ENCODE data around the gene TRAK1. TPM values are rescaled to one million over a fixed set of nuclear protein-coding genes. Genes with fewer than 3 reads are reported as not detected.

The TRAK1 gene
- total RNA-seq, 1 experiment from 2014 or later: 46.8 TPM

DNA sequence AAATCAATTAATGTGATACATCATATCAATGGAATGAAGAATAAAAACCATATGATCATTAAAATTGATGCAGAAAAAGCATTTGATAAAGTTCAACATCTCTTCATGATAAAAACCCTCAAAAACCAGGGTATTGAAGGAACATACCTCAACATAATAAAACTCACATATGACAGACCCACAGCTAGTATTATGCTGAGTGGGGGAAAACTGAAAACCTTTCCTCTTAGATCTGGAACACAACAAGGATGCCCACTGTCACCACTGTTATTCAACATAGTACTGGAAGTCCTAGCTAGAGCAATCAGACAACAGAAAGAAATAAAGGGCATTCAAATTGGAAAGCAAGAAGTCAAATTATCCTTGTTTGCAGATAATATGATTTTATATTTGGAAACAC is 144.4 kb downstream of the TRAK1 start:
- CTCF ChIA-PET: no interaction called here
- Histone ChIP-seq H4K20me1 (ENCODE audit: insufficient read depth) (no peaks in the 10 kb centered on the region), H3F3A (ENCODE audit: insufficient read depth, low read depth) (no peaks in the 10 kb centered on the region), H3K4me2 (no peak overlapping the region), H3K27me3 (ENCODE audit: insufficient read depth, low read depth) (no peaks in the 10 kb centered on the region), H3K27ac (no peak overlapping the region), H3K36me3 (ENCODE audit: low read depth) (no peaks in the 10 kb centered on the region), H2AFZ (no peak overlapping the region), H3K79me2 (ENCODE audit: low read depth) (no peaks in the 10 kb centered on the region), H3K9me3 (ENCODE audit: insufficient read depth, low read depth) (0 out of 2 replicates have a peak, but pooled peaks cover 3% of the 10 kb centered on the region), H3K4me3 (no peak overlapping the region), H3K4me1 (replicated peaks; ENCODE audit: insufficient read depth) (no peaks in the 10 kb centered on the region), H3K9me2 (ENCODE audit: insufficient read depth) (no peaks in the 10 kb centered on the region)
- no peak for DNase-seq
- no TSS peak for BruUV-seq (replicated peaks)
- POLR2A ChIA-PET (ENCODE audit: unreplicated experiment): no interaction called here
- intact Hi-C loops (cut with micrococcal nuclease; ENCODE audit: unreplicated experiment): no loop called here
- TF ChIP-seq EZH2 (IDR thresholded peaks at IDR 0.05; ENCODE audit: low read depth): no peak
- TF ChIP-seq, protein P1, sequence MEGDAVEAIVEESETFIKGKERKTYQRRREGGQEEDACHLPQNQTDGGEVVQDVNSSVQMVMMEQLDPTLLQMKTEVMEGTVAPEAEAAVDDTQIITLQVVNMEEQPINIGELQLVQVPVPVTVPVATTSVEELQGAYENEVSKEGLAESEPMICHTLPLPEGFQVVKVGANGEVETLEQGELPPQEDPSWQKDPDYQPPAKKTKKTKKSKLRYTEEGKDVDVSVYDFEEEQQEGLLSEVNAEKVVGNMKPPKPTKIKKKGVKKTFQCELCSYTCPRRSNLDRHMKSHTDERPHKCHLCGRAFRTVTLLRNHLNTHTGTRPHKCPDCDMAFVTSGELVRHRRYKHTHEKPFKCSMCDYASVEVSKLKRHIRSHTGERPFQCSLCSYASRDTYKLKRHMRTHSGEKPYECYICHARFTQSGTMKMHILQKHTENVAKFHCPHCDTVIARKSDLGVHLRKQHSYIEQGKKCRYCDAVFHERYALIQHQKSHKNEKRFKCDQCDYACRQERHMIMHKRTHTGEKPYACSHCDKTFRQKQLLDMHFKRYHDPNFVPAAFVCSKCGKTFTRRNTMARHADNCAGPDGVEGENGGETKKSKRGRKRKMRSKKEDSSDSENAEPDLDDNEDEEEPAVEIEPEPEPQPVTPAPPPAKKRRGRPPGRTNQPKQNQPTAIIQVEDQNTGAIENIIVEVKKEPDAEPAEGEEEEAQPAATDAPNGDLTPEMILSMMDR (conservative IDR thresholded peaks at IDR 0.05): no peak

DNA sequence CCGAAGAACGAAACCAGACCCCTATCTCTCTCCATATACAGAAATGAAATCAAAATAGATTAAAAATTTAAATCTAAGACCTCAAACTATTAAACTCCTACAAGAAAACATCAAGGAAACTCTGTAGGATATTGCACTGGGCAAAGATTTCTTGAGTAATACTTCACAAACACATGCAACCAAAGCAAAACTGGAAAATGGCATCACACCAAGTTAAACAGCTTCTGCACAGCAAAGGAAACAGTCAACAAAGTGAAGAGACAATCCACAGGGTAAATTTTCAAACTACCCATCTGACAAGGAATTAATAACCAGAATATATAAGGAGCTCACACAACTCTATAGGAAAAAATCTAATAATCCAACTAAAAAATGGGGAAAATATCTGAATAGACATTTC is 145.5 kb downstream of the TRAK1 start:
- Histone ChIP-seq H3F3A (ENCODE audit: insufficient read depth, low read depth) (no peaks in the 10 kb centered on the region), H3K79me2 (ENCODE audit: low read depth) (no peaks in the 10 kb centered on the region), H3K27ac (no peak overlapping the region), H3K27me3 (ENCODE audit: insufficient read depth, low read depth) (no peaks in the 10 kb centered on the region), H3K4me3 (no peak overlapping the region), H2AFZ (no peak overlapping the region), H3K4me1 (replicated peaks; ENCODE audit: insufficient read depth) (no peaks in the 10 kb centered on the region), H3K9me3 (ENCODE audit: insufficient read depth, low read depth) (0 out of 2 replicates have a peak, but pooled peaks cover 3% of the 10 kb centered on the region), H3K36me3 (ENCODE audit: low read depth) (no peaks in the 10 kb centered on the region), H4K20me1 (ENCODE audit: insufficient read depth) (no peaks in the 10 kb centered on the region), H3K9me2 (ENCODE audit: insufficient read depth) (no peaks in the 10 kb centered on the region), H3K4me2 (no peak overlapping the region)
- no peak for DNase-seq
- no TSS peak for BruUV-seq (replicated peaks)
- CTCF ChIA-PET: interaction anchor here (0.6 kb wide), 1 partner anchor 138 kb away, joined by 3 read pairs; no protein-coding TSS in a partner anchor
- intact Hi-C loops (cut with micrococcal nuclease; ENCODE audit: unreplicated experiment): no loop called here
- POLR2A ChIA-PET (ENCODE audit: unreplicated experiment): no interaction called here
- TF ChIP-seq, protein P1 (conservative IDR thresholded peaks at IDR 0.05): no peak
- TF ChIP-seq EZH2 (IDR thresholded peaks at IDR 0.05; ENCODE audit: low read depth): no peak

DNA sequence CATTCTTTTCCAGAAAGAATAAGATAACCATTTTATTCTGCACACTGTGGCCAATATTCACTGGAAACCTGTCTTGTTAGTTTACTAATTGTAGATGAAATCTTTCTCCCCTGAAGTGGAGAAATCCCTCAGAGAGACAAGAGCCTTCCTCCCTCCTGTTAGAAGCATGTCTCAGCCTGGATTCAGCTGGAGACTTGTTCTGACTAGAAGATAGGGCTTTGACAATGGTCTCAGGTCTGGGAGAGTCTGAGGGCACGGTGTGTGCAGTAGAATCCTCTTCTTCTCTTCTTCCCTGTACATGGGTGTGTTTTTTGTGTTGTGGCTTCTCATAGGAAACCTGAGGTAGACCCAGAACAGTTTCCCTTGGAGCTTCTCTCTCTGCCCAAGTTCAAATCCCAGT is 154.9 kb downstream of the TRAK1 start:
- Histone ChIP-seq H3K27me3 (ENCODE audit: insufficient read depth, low read depth) (0 out of 2 replicates have a peak, but pooled peaks cover 7% of the 10 kb centered on the region), H3K36me3 (ENCODE audit: low read depth) (no peaks in the 10 kb centered on the region), H3F3A (ENCODE audit: insufficient read depth, low read depth) (no peaks in the 10 kb centered on the region), H2AFZ (no peak overlapping the region), H3K9me3 (ENCODE audit: insufficient read depth, low read depth) (no peaks in the 10 kb centered on the region), H3K79me2 (ENCODE audit: low read depth) (no peaks in the 10 kb centered on the region), H4K20me1 (ENCODE audit: insufficient read depth) (no peaks in the 10 kb centered on the region), H3K4me1 (replicated peaks; ENCODE audit: insufficient read depth) (no peaks in the 10 kb centered on the region), H3K9me2 (ENCODE audit: insufficient read depth) (no peaks in the 10 kb centered on the region), H3K4me3 (no peak overlapping the region), H3K4me2 (no peak overlapping the region), H3K27ac (no peak overlapping the region)
- intact Hi-C loops (cut with micrococcal nuclease; ENCODE audit: unreplicated experiment): no loop called here
- TF ChIP-seq, protein P1 (conservative IDR thresholded peaks at IDR 0.05): no peak
- no peak for TF ChIP-seq EZH2 (IDR thresholded peaks at IDR 0.05; ENCODE audit: low read depth)
- no TSS peak for BruUV-seq (replicated peaks)
- ChIA-PET CTCF (interaction anchor here (1.0 to 1.3 kb wide), 2 partner anchors 9 to 198 kb away, joined by 3 read pairs; no protein-coding TSS in a partner anchor), POLR2A (ENCODE audit: unreplicated experiment) (no interaction called here)
- no peak for DNase-seq
